Measurements from ENCODE around the gene SLC1A5. TPM values are rescaled to one million over a fixed set of nuclear protein-coding genes. Genes with fewer than 3 reads are reported as not detected.

The SLC1A5 gene
- total and polyA plus RNA-seq, 2 experiments from 2014 or later: 43.0 to 63.6 TPM

DNA sequence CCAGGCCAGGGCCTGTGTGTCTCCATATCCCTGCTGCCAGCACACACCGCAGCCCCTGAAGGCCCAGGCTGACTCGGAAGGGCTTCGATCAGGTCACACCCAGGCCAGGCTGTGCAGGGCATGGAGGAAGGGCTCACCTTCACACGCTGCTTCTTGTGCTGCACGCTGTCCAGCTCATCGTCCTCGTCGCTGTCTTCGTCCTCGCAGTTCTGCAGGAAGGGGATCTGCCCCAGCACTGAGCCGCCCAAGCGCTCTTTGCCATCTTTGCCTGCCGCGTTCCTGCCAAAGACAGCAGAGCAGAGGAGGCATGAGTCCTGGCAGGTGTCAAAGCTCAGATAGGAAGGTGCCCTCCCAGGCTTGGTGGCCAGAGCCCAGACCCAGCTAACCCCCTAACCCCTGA, 57.8 kb downstream of the SLC1A5 start:
- no peaks in the 10 kb centered on the region for H3K9me3 ChIP-seq (ENCODE audit: low read depth)
- TF ChIP-seq, protein P1, sequence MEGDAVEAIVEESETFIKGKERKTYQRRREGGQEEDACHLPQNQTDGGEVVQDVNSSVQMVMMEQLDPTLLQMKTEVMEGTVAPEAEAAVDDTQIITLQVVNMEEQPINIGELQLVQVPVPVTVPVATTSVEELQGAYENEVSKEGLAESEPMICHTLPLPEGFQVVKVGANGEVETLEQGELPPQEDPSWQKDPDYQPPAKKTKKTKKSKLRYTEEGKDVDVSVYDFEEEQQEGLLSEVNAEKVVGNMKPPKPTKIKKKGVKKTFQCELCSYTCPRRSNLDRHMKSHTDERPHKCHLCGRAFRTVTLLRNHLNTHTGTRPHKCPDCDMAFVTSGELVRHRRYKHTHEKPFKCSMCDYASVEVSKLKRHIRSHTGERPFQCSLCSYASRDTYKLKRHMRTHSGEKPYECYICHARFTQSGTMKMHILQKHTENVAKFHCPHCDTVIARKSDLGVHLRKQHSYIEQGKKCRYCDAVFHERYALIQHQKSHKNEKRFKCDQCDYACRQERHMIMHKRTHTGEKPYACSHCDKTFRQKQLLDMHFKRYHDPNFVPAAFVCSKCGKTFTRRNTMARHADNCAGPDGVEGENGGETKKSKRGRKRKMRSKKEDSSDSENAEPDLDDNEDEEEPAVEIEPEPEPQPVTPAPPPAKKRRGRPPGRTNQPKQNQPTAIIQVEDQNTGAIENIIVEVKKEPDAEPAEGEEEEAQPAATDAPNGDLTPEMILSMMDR (IDR thresholded peaks at IDR 0.05; ENCODE audit: low read depth, low read length): no peak
- no peaks in the 10 kb centered on the region for H3K27me3 ChIP-seq
- no peak overlapping the region for H3K4me3 ChIP-seq
- DNase-seq (ENCODE audit: low read depth in 1 of 2, low spot score in 1 of 2): no peak
- H3K27ac ChIP-seq: no peak overlapping the region
- H3K4me1 ChIP-seq (ENCODE audit: low read depth): no peaks in the 10 kb centered on the region
- peaks cover 42% of the 10 kb centered on the region for H3K36me3 ChIP-seq

DNA sequence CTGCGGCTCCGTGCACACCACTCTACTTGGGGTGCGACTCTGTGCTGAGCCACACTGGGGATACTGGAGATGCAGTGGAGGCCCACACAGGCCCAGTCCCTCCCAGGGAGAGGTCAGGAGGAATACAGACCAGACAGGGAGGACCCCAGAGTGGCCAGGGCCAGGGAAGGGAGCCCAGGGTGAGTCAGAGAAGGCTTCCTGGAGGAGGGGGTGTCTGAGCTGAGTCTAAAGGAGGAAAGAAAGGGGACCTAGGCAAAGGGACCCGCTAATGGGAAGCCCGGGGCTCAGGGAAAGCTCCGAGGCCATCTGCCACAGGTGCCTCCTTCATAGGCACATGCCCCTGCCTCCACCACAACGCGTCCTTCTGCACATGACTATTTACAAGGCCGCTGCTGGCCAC, 58.2 kb downstream of the SLC1A5 start:
- TF ChIP-seq, protein P1 (IDR thresholded peaks at IDR 0.05; ENCODE audit: low read depth, low read length): no peak
- Histone ChIP-seq H3K4me3 (no peak overlapping the region), H3K27me3 (no peaks in the 10 kb centered on the region), H3K27ac (no peak overlapping the region), H3K9me3 (ENCODE audit: low read depth) (no peaks in the 10 kb centered on the region), H3K4me1 (ENCODE audit: low read depth) (no peaks in the 10 kb centered on the region), H3K36me3 (peaks cover 38% of the 10 kb centered on the region)
- DNase-seq (ENCODE audit: low read depth in 1 of 2, low spot score in 1 of 2): no peak

DNA sequence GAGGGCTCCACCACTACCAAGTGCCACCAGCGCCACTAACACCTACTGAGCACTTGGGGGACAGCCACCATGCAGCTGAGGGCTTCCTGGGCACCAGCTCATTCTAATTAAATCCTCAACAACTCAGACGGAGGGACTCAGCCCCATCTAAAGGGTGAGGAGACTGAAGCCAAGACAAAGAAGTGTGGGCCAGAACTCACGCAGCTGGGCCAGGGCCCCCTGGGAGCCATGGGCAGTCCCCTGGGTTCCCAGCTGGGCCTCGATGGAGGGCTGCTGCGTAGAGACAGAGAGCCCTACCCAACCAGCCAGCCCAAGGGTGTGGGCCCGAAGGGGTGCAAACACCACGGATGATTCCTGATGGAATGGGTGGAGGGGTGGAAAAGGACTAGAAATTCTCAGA, 58.7 kb downstream of the SLC1A5 start:
- H3K27ac ChIP-seq: no peak overlapping the region
- no peak overlapping the region for H3K4me3 ChIP-seq
- no peaks in the 10 kb centered on the region for H3K27me3 ChIP-seq
- no peaks in the 10 kb centered on the region for H3K4me1 ChIP-seq (ENCODE audit: low read depth)
- DNase-seq (ENCODE audit: low read depth in 1 of 2, low spot score in 1 of 2): no peak
- TF ChIP-seq, protein P1 (IDR thresholded peaks at IDR 0.05; ENCODE audit: low read depth, low read length): no peak
- no peaks in the 10 kb centered on the region for H3K9me3 ChIP-seq (ENCODE audit: low read depth)
- peaks cover 36% of the 10 kb centered on the region for H3K36me3 ChIP-seq

- no peak overlapping the region for H3K4me3 ChIP-seq
- no peaks in the 10 kb centered on the region for H3K9me3 ChIP-seq (ENCODE audit: low read depth)
- peaks cover 41% of the 10 kb centered on the region for H3K36me3 ChIP-seq
- H3K27ac ChIP-seq: no peak overlapping the region
- H3K27me3 ChIP-seq: no peaks in the 10 kb centered on the region
- TF ChIP-seq, protein P1 (IDR thresholded peaks at IDR 0.05; ENCODE audit: low read depth, low read length): peak; percentile 96
- no peaks in the 10 kb centered on the region for H3K4me1 ChIP-seq (ENCODE audit: low read depth)
- DNase-seq (ENCODE audit: low read depth in 1 of 2, low spot score in 1 of 2): peak; percentile 71 to 74
Observed at GRCh38 chr19:46728693-46729339, 59.6 kb downstream of the SLC1A5 start.

GRCh38 chr19:46728208-46728607, 60.2 kb downstream of the SLC1A5 start:
- no peaks in the 10 kb centered on the region for H3K4me1 ChIP-seq (ENCODE audit: low read depth)
- no peaks in the 10 kb centered on the region for H3K27me3 ChIP-seq
- DNase-seq (ENCODE audit: low read depth in 1 of 2, low spot score in 1 of 2): no peak
- no peak overlapping the region for H3K27ac ChIP-seq
- H3K4me3 ChIP-seq: no peak overlapping the region
- TF ChIP-seq, protein P1 (IDR thresholded peaks at IDR 0.05; ENCODE audit: low read depth, low read length): no peak
- H3K9me3 ChIP-seq (ENCODE audit: low read depth): no peaks in the 10 kb centered on the region
- H3K36me3 ChIP-seq: peaks cover 45% of the 10 kb centered on the region

Measured in cardiac muscle cell (in vitro differentiated cells and primary cell).